ENCODE data around the gene ANO10. TPM values are rescaled to one million over a fixed set of nuclear protein-coding genes. Genes with fewer than 3 reads are reported as not detected.

Gene ANO10
- total and polyA plus RNA-seq, 2 of the 8 experiments (the other 6 are each of a cell fraction or from before 2014, with no cell fraction given), result 38.0 to 53.2 TPM

GRCh38 chr3:43405888-43406642, 215.7 kb downstream of the ANO10 start:
- Histone ChIP-seq H3K18ac (ENCODE audit: extremely low read depth, low read length) (no peak overlapping the region), H3K4me1 (replicated peaks in 1 of 4; ENCODE audit: control insufficient read depth in 3 of 4, insufficient read depth in 4 of 4, low read length in 3 of 4) (no peaks in the 10 kb centered on the region), H3K27ac (ENCODE audit: low read depth, low read length) (no peak overlapping the region), H4K5ac (ENCODE audit: insufficient read length, low read depth, low read length) (no peak overlapping the region), H2BK5ac (ENCODE audit: low read depth, low read length) (no peak overlapping the region), H4K8ac (ENCODE audit: extremely low read depth, insufficient read depth, low read length) (no peak overlapping the region), H2BK12ac (ENCODE audit: low read depth, low read length) (no peak overlapping the region), H3K9me3 (ENCODE audit: insufficient read depth in 2 of 2, low read depth in 1 of 2, low read length in 1 of 2) (no peaks in the 10 kb centered on the region), H3K4ac (replicated peaks; ENCODE audit: insufficient read length, low read depth, low read length) (no peak overlapping the region), H3K23ac (ENCODE audit: insufficient read length) (no peak overlapping the region), H3K23me2 (ENCODE audit: low read depth, low read length) (no peaks in the 10 kb centered on the region), H2AK5ac (ENCODE audit: low read depth, low read length) (no peak overlapping the region), H4K91ac (replicated peaks; ENCODE audit: insufficient read length, low read length) (no peak overlapping the region), H2AFZ (ENCODE audit: low read length) (no peak overlapping the region), H3K4me3 (ENCODE audit: extremely low read depth in 1 of 4, insufficient read depth in 2 of 4, low read depth in 3 of 4, low read length in 4 of 4) (no peak overlapping the region), H2BK15ac (ENCODE audit: low read length) (no peak overlapping the region), H3K9ac (replicated peaks in 1 of 4; ENCODE audit: extremely low read depth in 1 of 4, low read depth in 3 of 4, low read length in 3 of 4) (no peak overlapping the region), H4K20me1 (replicated peaks in 1 of 2; ENCODE audit: control insufficient read depth in 1 of 2, insufficient read depth in 2 of 2, low read length in 2 of 2) (peaks cover 0 to 1% of the 10 kb centered on the region in 2 experiments), H3K14ac (ENCODE audit: insufficient read length) (no peak overlapping the region), H3K36me3 (ENCODE audit: control insufficient read depth in 2 of 4, insufficient read depth in 4 of 4, low read length in 3 of 4) (no peaks in the 10 kb centered on the region), H3K27me3 (replicated peaks in 1 of 4; ENCODE audit: control insufficient read depth in 3 of 4, extremely low read depth in 1 of 4, insufficient read depth in 3 of 4, low read length in 3 of 4) (no peaks in the 10 kb centered on the region), H2BK120ac (replicated peaks; ENCODE audit: low read depth, low read length) (no peak overlapping the region), H3K56ac (replicated peaks; ENCODE audit: insufficient read length, low read depth, low read length) (no peak overlapping the region), H3K4me2 (ENCODE audit: insufficient read depth in 1 of 2, low read depth in 2 of 2, low read length in 2 of 2) (no peak overlapping the region), H3K79me2 (ENCODE audit: control insufficient read depth in 1 of 2, insufficient read depth in 2 of 2, low read length in 2 of 2) (no peaks in the 10 kb centered on the region), H2BK20ac (ENCODE audit: low read length) (no peak overlapping the region), H3K79me1 (ENCODE audit: low read depth, low read length) (no peaks in the 10 kb centered on the region)
- DNase-seq (ENCODE audit: low read depth in 1 of 2, low spot score in 2 of 2) (no peak), FAIRE-seq (no peak)
- ChIA-PET POLR2A (ENCODE audit: partially characterized antibody) (no interaction called here), CTCF (ENCODE audit: partially characterized antibody) (interaction anchor here (0.8 to 1.2 kb wide), 2 partner anchors 11 to 96 kb away, joined by 3 read pairs; no protein-coding TSS in a partner anchor)
- WGBS, 2 experiments (ENCODE audit: extremely low coverage in 1 of 2, insufficient coverage in 1 of 2, insufficient read length in 1 of 2, insufficient replicate concordance in 2 of 2, low coverage in 1 of 2, low lambda C conversion rate in 2 of 2, missing lambda C conversion rate in 1 of 2), result 87% methylated on average over 11 of the region's 11 CpGs; no CpG with 5 or more reads in 1 of the 2 experiments
- TF ChIP-seq TCF12 (IDR thresholded peaks at IDR 0.05; ENCODE audit: low read depth, low read length), result no peak

Data from H1 (cell line).